GM23248 (cell line): ENCODE measurements around the gene CDH1. TPM values are rescaled to one million over a fixed set of nuclear protein-coding genes. Genes with fewer than 3 reads are reported as not detected.

ENCODE experiments used
- DNase-seq: peaks from one replicate; pipeline ENCODE4 v3.0.0-alpha.2; 2015
- H2AFZ ChIP-seq: fragments of 200-600 bp; sonication (generic); 2 replicates; pipeline ENCODE4 v1.6.1; 2016; ENCODE audit warnings: antibody characterized with exemption
- H3F3A ChIP-seq: fragments of 200-600 bp; sonication (generic); 2 replicates; pipeline ENCODE4 v1.6.1; 2016; ENCODE audit warnings: mild to moderate bottlenecking, antibody characterized with exemption, mixed run types; ENCODE audit not compliant: insufficient read depth
- H3K27ac ChIP-seq: fragments of 200-600 bp; sonication (generic); 2 replicates; pipeline ENCODE4 v1.5.1; 2016; ENCODE audit warnings: mild to moderate bottlenecking
- H3K27me3 ChIP-seq: fragments of 200-600 bp; sonication (generic); replicated peaks from 2 replicates; pipeline ENCODE4 v1.6.1; 2016; ENCODE audit warnings: mild to moderate bottlenecking; ENCODE audit not compliant: insufficient read depth
- H3K36me3 ChIP-seq: fragments of 200-600 bp; sonication (generic); 2 replicates; pipeline ENCODE4 v1.6.1; 2016; ENCODE audit warnings: low read depth, mild to moderate bottlenecking
- H3K4me1 ChIP-seq: fragments of 200-600 bp; sonication (generic); 2 replicates; pipeline ENCODE4 v1.6.1; 2016; ENCODE audit warnings: mild to moderate bottlenecking; ENCODE audit not compliant: insufficient read depth
- H3K4me2 ChIP-seq: fragments of 200-600 bp; sonication (generic); one replicate; pipeline ENCODE4 v1.6.1; 2016; ENCODE audit warnings: mild to moderate bottlenecking; ENCODE audit not compliant: unreplicated experiment
- H3K4me3 ChIP-seq: fragments of 200-600 bp; sonication (generic); 2 replicates; pipeline ENCODE4 v1.5.1; 2016; ENCODE audit warnings: mild to moderate bottlenecking
- H3K79me2 ChIP-seq: fragments of 200-600 bp; sonication (generic); 2 replicates; pipeline ENCODE4 v1.6.1; 2016; ENCODE audit warnings: mild to moderate bottlenecking; ENCODE audit not compliant: insufficient read depth
- H3K9ac ChIP-seq: fragments of 200-600 bp; sonication (generic); 2 replicates; pipeline ENCODE4 v1.6.1; 2016; ENCODE audit warnings: mild to moderate bottlenecking
- H3K9me2 ChIP-seq: fragments of 200-600 bp; sonication (generic); 2 replicates; pipeline ENCODE4 v1.6.1; 2016; ENCODE audit warnings: mixed run types, mild to moderate bottlenecking, moderate library complexity; ENCODE audit not compliant: insufficient read depth
- H3K9me3 ChIP-seq: fragments of 200-600 bp; sonication (generic); one replicate; pipeline ENCODE4 v1.6.1; 2017; ENCODE audit warnings: low read depth
- H4K20me1 ChIP-seq: fragments of 200-600 bp; sonication (generic); 2 replicates; pipeline ENCODE4 v1.6.0; 2016; ENCODE audit not compliant: insufficient read depth
- EZH2 ChIP-seq: fragments of 200-600 bp; sonication (generic); IDR thresholded peaks from 2 replicates; pipeline ENCODE4 v1.6.1; 2018; ENCODE audit warnings: antibody characterized with exemption, mild to moderate bottlenecking; ENCODE audit not compliant: insufficient read depth, poor library complexity, severe bottlenecking
- EZH2phosphoT487 ChIP-seq: fragments of 200-600 bp; sonication (generic); IDR thresholded peaks from 2 replicates; pipeline ENCODE4 v1.6.1; 2018; ENCODE audit warnings: antibody characterized with exemption, moderate library complexity, mild to moderate bottlenecking, low read depth; ENCODE audit not compliant: insufficient read depth
- WGBS, 2 experiments: methylation state at CpG; one replicate each; pipeline ENCODE4 v1.1.6; 2015 to 2017; ENCODE audit warnings: low lambda C conversion rate in 2 of 2, low coverage in 1 of 2; ENCODE audit errors: missing lambda C conversion rate in 2 of 2; 5-methylcytosine and 5-hydroxymethylcytosine counted together
- in situ Hi-C: fragments of 300-500 bp; cut with MboI; formaldehyde crosslinking; loops from 2 replicates; pipeline ENCODE4 v1.15.0; 2020
- polyA plus RNA-seq: library from polyadenylated mRNA; unstranded; fragments of >200 nt; fragmentation: Nextera tagmentation; extraction: Ambion mirVana; gene quantifications from 2 replicates; pipeline ENCODE4 v1.2.1, GENCODE V29; 2016
- total RNA-seq: library from RNA; depleted of rRNA; stranded (reverse); fragments of >200 nt; shearing (Covaris generic); gene quantifications from 2 replicates; pipeline ENCODE4 v1.2.3, GENCODE V29; 2014

CDH1 gene
- total and polyA plus RNA-seq, 2 experiments from 2014 or later = 0.04 TPM; not detected in 1

GRCh38 chr16:68764862-68765261, 27.8 kb downstream of the CDH1 start:
- WGBS, 2 experiments = 81 to 88% methylated on average over 8 of the region's 8 CpGs
- no peak for TF ChIP-seq EZH2
- TF ChIP-seq EZH2phosphoT487 = no peak
- Histone ChIP-seq H3K9me2 (no peaks in the 10 kb centered on the region), H3K4me3 (no peak overlapping the region), H3K36me3 (no peaks in the 10 kb centered on the region), H3K27me3 (peaks cover 23% of the 10 kb centered on the region), H2AFZ (no peak overlapping the region), H3K79me2 (no peaks in the 10 kb centered on the region), H4K20me1 (no peaks in the 10 kb centered on the region), H3K4me1 (0 out of 2 replicates have a peak, but pooled peaks cover 10% of the 10 kb centered on the region), H3K9ac (no peak overlapping the region), H3K27ac (no peak overlapping the region), H3K4me2 (no peak overlapping the region), H3F3A (no peaks in the 10 kb centered on the region), H3K9me3 (no peaks in the 10 kb centered on the region)
- no peak for DNase-seq
- in situ Hi-C loops = no loop called here

GRCh38 chr16:68767581-68767980, 30.5 kb downstream of the CDH1 start:
- no peaks in the 10 kb centered on the region for H4K20me1 ChIP-seq
- H3K27me3 ChIP-seq = peaks cover 23% of the 10 kb centered on the region
- H3K9me2 ChIP-seq = no peaks in the 10 kb centered on the region
- 78% methylated on average over 1 of the region's 1 CpG for WGBS, 2 experiments
- no peaks in the 10 kb centered on the region for H3K79me2 ChIP-seq
- H3K36me3 ChIP-seq = no peaks in the 10 kb centered on the region
- 0 out of 2 replicates have a peak, but pooled peaks cover 10% of the 10 kb centered on the region for H3K4me1 ChIP-seq
- H3F3A ChIP-seq = no peaks in the 10 kb centered on the region
- DNase-seq = no peak
- no peak overlapping the region for H3K4me3 ChIP-seq
- H3K9me3 ChIP-seq = no peaks in the 10 kb centered on the region
- no peak overlapping the region for H3K27ac ChIP-seq
- H3K9ac ChIP-seq = no peak overlapping the region
- H2AFZ ChIP-seq = no peak overlapping the region
- no peak overlapping the region for H3K4me2 ChIP-seq
- in situ Hi-C loops = no loop called here
- no peak for TF ChIP-seq EZH2
- TF ChIP-seq EZH2phosphoT487 = no peak

- TF ChIP-seq EZH2phosphoT487 (no peak), EZH2 (no peak)
- 53 to 60% methylated on average over 4 to 7 of the region's 7 CpGs for WGBS, 2 experiments
- H2AFZ ChIP-seq = no peak overlapping the region
- H3K9me2 ChIP-seq = no peaks in the 10 kb centered on the region
- H3K79me2 ChIP-seq = no peaks in the 10 kb centered on the region
- no peaks in the 10 kb centered on the region for H3K36me3 ChIP-seq
- H3K4me2 ChIP-seq = no peak overlapping the region
- H3K4me1 ChIP-seq = 0 out of 2 replicates have a peak, but pooled peaks cover 7% of the 10 kb centered on the region
- no peak for DNase-seq
- no peaks in the 10 kb centered on the region for H3F3A ChIP-seq
- H3K27ac ChIP-seq = no peak overlapping the region
- H4K20me1 ChIP-seq = no peaks in the 10 kb centered on the region
- H3K27me3 ChIP-seq = peaks cover 20% of the 10 kb centered on the region
- H3K9ac ChIP-seq = no peak overlapping the region
- H3K9me3 ChIP-seq = no peaks in the 10 kb centered on the region
- in situ Hi-C loops = no loop called here
- no peak overlapping the region for H3K4me3 ChIP-seq
These were observed 31.1 kb downstream of the CDH1 start for GRCh38 chr16:68768175-68768574.

GRCh38 chr16:68768771-68769170, 31.7 kb downstream of the CDH1 start:
- Histone ChIP-seq H3F3A (no peaks in the 10 kb centered on the region), H3K9me2 (no peaks in the 10 kb centered on the region), H4K20me1 (no peaks in the 10 kb centered on the region), H2AFZ (no peak overlapping the region), H3K27me3 (peaks cover 18% of the 10 kb centered on the region), H3K4me1 (0 out of 2 replicates have a peak, but pooled peaks cover under 1% of the 10 kb centered on the region), H3K79me2 (no peaks in the 10 kb centered on the region), H3K27ac (no peak overlapping the region), H3K9me3 (no peaks in the 10 kb centered on the region), H3K4me2 (no peak overlapping the region), H3K9ac (no peak overlapping the region), H3K36me3 (no peaks in the 10 kb centered on the region), H3K4me3 (no peak overlapping the region)
- in situ Hi-C loops = no loop called here
- no peak for DNase-seq
- WGBS, 2 experiments = 45 to 55% methylated on average over 2 of the region's 2 CpGs
- TF ChIP-seq EZH2phosphoT487 (no peak), EZH2 (no peak)

GRCh38 chr16:68770671-68771070, 33.6 kb downstream of the CDH1 start:
- H3K9me3 ChIP-seq = no peaks in the 10 kb centered on the region
- TF ChIP-seq EZH2 = no peak
- peaks cover 32% of the 10 kb centered on the region for H3K27me3 ChIP-seq
- no peaks in the 10 kb centered on the region for H3F3A ChIP-seq
- no peaks in the 10 kb centered on the region for H3K36me3 ChIP-seq
- 50 to 53% methylated on average over 8 of the region's 8 CpGs for WGBS, 2 experiments
- H2AFZ ChIP-seq = no peak overlapping the region
- H3K4me3 ChIP-seq = no peak overlapping the region
- no peak for DNase-seq
- no peak overlapping the region for H3K27ac ChIP-seq
- H3K79me2 ChIP-seq = no peaks in the 10 kb centered on the region
- H3K4me2 ChIP-seq = no peak overlapping the region
- H3K4me1 ChIP-seq = no peaks in the 10 kb centered on the region
- in situ Hi-C loops = no loop called here
- no peak overlapping the region for H3K9ac ChIP-seq
- no peaks in the 10 kb centered on the region for H4K20me1 ChIP-seq
- H3K9me2 ChIP-seq = no peaks in the 10 kb centered on the region
